Loucy (cell line): Measurements from ENCODE around the gene POMT2.
A peak's percentile ranks its signal among the peaks of the same experiment; 100 is the strongest.

Experiments
- H2AFZ ChIP-seq: fragments of 200-600 bp; sonication (generic); 2 replicates; pipeline ENCODE4 v1.6.0; 2016; ENCODE audit warnings: antibody characterized with exemption, mild to moderate bottlenecking, low read length, moderate library complexity
- H3F3A ChIP-seq: fragments of 200-600 bp; 2 replicates; pipeline ENCODE4 v1.6.0; 2016; ENCODE audit warnings: antibody characterized with exemption, low read depth, mild to moderate bottlenecking
- H3K27me3 ChIP-seq: fragments of 200-600 bp; sonication (generic); 2 replicates; pipeline ENCODE4 v1.6.1; 2014; ENCODE audit warnings: low read length, mild to moderate bottlenecking; ENCODE audit not compliant: insufficient read depth, poor library complexity, severe bottlenecking
- H3K36me3 ChIP-seq: fragments of 200-600 bp; sonication (generic); 2 replicates; pipeline ENCODE4 v1.6.1; 2016; ENCODE audit warnings: low read length; ENCODE audit not compliant: insufficient read depth
- H3K4me1 ChIP-seq: fragments of 200-600 bp; sonication (generic); 2 replicates; pipeline ENCODE4 v1.5.1; 2014; ENCODE audit warnings: low read length, mild to moderate bottlenecking; ENCODE audit not compliant: insufficient read depth, poor library complexity, severe bottlenecking
- H3K4me2 ChIP-seq: fragments of 200-600 bp; sonication (generic); 2 replicates; pipeline ENCODE4 v1.6.0; 2014; ENCODE audit warnings: antibody characterized with exemption, low read length, low read depth, mild to moderate bottlenecking; ENCODE audit not compliant: poor library complexity, severe bottlenecking
- H3K4me3 ChIP-seq: fragments of 200-600 bp; sonication (generic); 2 replicates; pipeline ENCODE4 v1.5.1; 2014; ENCODE audit warnings: low read length, mild to moderate bottlenecking, mixed read lengths; ENCODE audit not compliant: poor library complexity, severe bottlenecking
- H3K79me2 ChIP-seq: fragments of 200-600 bp; sonication (generic); 2 replicates; pipeline ENCODE4 v1.6.1; 2014; ENCODE audit warnings: low read length; ENCODE audit not compliant: insufficient read depth
- H3K9ac ChIP-seq: fragments of 200-600 bp; sonication (generic); 2 replicates; pipeline ENCODE4 v1.6.0; 2014; ENCODE audit warnings: mild to moderate bottlenecking, low read depth, low read length, moderate library complexity; ENCODE audit not compliant: poor library complexity, severe bottlenecking
- H3K9me2 ChIP-seq: fragments of 200-600 bp; sonication (generic); replicated peaks from 2 replicates; pipeline ENCODE4 v1.6.1; 2016; ENCODE audit warnings: low read depth, low read length, mixed read lengths
- H3K9me3 ChIP-seq: fragments of 200-600 bp; sonication (generic); 2 replicates; pipeline ENCODE4 v1.6.1; 2014; ENCODE audit warnings: mild to moderate bottlenecking, antibody characterized with exemption, low read length, low read depth; ENCODE audit not compliant: insufficient read depth
- H4K20me1 ChIP-seq: fragments of 200-600 bp; sonication (generic); 2 replicates; pipeline ENCODE4 v1.6.0; 2014; ENCODE audit warnings: antibody characterized with exemption, low read length, mild to moderate bottlenecking; ENCODE audit not compliant: insufficient read depth, poor library complexity, severe bottlenecking
- EZH2phosphoT487 ChIP-seq: fragments of 200-600 bp; IDR thresholded peaks from 2 replicates; pipeline ENCODE4 v1.6.1; 2018; ENCODE audit warnings: antibody characterized with exemption, mild to moderate bottlenecking, moderate library complexity, borderline replicate concordance
- TF ChIP-seq, protein P1 (sequence below): fragments of 200-600 bp; sonication (generic); conservative IDR thresholded peaks from 2 replicates; pipeline ENCODE4 v1.5.1; 2014; ENCODE audit warnings: mild to moderate bottlenecking, antibody characterized with exemption, low read length

POMT2 gene

DNA sequence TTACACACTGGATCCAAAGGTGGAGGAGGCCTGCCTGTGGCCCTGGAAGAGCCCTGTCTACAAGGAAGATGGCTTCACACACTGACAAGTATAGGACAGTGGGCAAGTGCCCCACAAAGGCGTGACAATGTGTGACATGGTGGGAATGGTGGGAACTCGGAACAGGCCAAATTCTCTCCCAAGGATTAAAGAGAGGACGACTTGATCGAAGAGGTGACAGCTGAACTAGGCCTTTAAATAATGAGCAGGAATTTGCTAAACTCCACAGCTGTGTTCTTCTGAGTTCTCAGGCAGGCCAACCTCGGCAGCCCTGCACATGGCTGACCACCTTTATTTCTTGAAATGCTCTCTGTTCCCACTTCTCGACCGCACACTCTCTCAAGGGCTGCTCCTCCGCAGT, 23.8 kb downstream of the POMT2 start:
- Histone ChIP-seq H3K9me2 (no peaks in the 10 kb centered on the region), H3K27me3 (no peaks in the 10 kb centered on the region), H3K4me3 (no peak overlapping the region), H3K79me2 (no peaks in the 10 kb centered on the region), H2AFZ (no peak overlapping the region), H4K20me1 (no peaks in the 10 kb centered on the region), H3K4me1 (no peaks in the 10 kb centered on the region), H3K4me2 (no peak overlapping the region), H3K36me3 (peaks cover 33% of the 10 kb centered on the region; the same call in 1 of the 2 replicates), H3K9ac (no peak overlapping the region), H3K9me3 (no peaks in the 10 kb centered on the region), H3F3A (no peaks in the 10 kb centered on the region)
- TF ChIP-seq, protein P1, sequence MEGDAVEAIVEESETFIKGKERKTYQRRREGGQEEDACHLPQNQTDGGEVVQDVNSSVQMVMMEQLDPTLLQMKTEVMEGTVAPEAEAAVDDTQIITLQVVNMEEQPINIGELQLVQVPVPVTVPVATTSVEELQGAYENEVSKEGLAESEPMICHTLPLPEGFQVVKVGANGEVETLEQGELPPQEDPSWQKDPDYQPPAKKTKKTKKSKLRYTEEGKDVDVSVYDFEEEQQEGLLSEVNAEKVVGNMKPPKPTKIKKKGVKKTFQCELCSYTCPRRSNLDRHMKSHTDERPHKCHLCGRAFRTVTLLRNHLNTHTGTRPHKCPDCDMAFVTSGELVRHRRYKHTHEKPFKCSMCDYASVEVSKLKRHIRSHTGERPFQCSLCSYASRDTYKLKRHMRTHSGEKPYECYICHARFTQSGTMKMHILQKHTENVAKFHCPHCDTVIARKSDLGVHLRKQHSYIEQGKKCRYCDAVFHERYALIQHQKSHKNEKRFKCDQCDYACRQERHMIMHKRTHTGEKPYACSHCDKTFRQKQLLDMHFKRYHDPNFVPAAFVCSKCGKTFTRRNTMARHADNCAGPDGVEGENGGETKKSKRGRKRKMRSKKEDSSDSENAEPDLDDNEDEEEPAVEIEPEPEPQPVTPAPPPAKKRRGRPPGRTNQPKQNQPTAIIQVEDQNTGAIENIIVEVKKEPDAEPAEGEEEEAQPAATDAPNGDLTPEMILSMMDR = no peak
- no peak for TF ChIP-seq EZH2phosphoT487

DNA sequence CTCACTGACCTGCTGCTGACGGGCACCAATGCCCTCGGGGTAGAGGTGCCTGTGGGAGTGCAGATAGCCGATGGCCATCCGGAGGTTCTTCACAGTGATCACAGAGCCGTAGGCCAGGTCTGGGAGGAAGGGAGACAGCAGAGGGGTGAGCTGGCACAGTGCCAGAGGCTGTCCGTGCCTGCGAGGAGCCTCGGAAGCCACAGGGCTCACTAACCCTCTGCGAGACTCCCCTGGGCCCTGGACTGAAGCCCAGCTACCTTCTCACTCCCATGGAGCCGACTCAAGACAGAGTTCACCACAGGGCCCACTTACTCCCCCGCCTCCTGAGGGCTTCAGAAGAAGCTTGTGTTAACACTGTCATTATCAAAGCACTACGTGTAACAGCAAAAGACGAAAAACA, 24.5 kb downstream of the POMT2 start:
- Histone ChIP-seq H3K36me3 (peaks cover 33% of the 10 kb centered on the region; the same call in 1 of the 2 replicates), H3K4me3 (no peak overlapping the region), H3K9me3 (no peaks in the 10 kb centered on the region), H3K4me2 (no peak overlapping the region), H3K4me1 (no peaks in the 10 kb centered on the region), H4K20me1 (no peaks in the 10 kb centered on the region), H3K79me2 (no peaks in the 10 kb centered on the region), H3F3A (no peaks in the 10 kb centered on the region), H3K9me2 (no peaks in the 10 kb centered on the region), H3K27me3 (no peaks in the 10 kb centered on the region), H3K9ac (no peak overlapping the region), H2AFZ (no peak overlapping the region)
- TF ChIP-seq EZH2phosphoT487 = no peak
- TF ChIP-seq, protein P1 = no peak

DNA sequence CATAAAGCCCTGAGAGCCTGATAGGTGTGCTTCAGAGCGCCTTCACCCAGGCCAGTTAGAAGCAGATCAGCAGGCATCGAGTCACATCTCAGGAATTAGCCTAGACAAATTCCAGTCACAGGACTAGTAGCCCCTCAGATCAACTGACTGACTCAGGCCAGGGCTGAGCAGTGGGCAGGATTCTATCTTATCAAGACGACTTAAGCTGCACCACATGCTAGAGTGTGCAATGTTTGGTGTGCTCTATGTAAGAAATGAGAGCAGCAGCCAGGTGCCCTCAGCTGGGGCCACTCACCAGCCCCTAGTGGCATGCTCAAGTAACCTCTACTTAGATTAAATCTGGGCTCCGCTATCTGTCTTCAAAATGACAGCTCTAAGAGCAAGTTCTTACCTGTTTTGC, 30.0 kb downstream of the POMT2 start:
- H3F3A ChIP-seq = no peaks in the 10 kb centered on the region
- no peak overlapping the region for H3K4me2 ChIP-seq
- peaks cover 32% of the 10 kb centered on the region; the same call in 1 of the 2 replicates for H3K36me3 ChIP-seq
- no peaks in the 10 kb centered on the region for H3K4me1 ChIP-seq
- H3K9me2 ChIP-seq = no peaks in the 10 kb centered on the region
- TF ChIP-seq EZH2phosphoT487 = no peak
- TF ChIP-seq, protein P1 = peak; percentile 35; the same call in 1 of the 2 replicates
- no peaks in the 10 kb centered on the region for H3K79me2 ChIP-seq
- H4K20me1 ChIP-seq = no peaks in the 10 kb centered on the region
- no peak overlapping the region for H3K4me3 ChIP-seq
- H3K27me3 ChIP-seq = no peaks in the 10 kb centered on the region
- H3K9ac ChIP-seq = no peak overlapping the region
- no peak overlapping the region for H2AFZ ChIP-seq
- H3K9me3 ChIP-seq = no peaks in the 10 kb centered on the region
